GM12878 (cell line): ENCODE results near the gene KCNJ14. TPM values are rescaled to one million over a fixed set of nuclear protein-coding genes. Genes with fewer than 3 reads are reported as not detected.

Experiments
- ATAC-seq: fragments of 200-7000 bp; cut with Tn5 transposase; 3 replicates; pipeline ENCODE4 v1.9.1; 2020; ENCODE audit warnings: mild to moderate bottlenecking, moderate library complexity
- BruUV-seq: library from RNA; stranded (reverse); fragments of 400-500 nt; replicated peaks from 2 replicates; lab custom pipeline; 2021; lab: Mats Ljungman, UMichigan
- CTCF ChIA-PET: fragments of 300-600 bp; sonication (Branson Sonifier 250); formaldehyde crosslinking; extraction: SDS; loops from one replicate; lab custom pipeline; 2021; ENCODE audit warnings: inconsistent platforms; lab: Yijun Ruan, JAX
- POLR2A ChIA-PET: fragments of 350-600 bp; formaldehyde crosslinking; extraction: SDS; loops from one replicate; lab custom pipeline; 2021; ENCODE audit warnings: inconsistent platforms; lab: Charles Lee
- RAD21 ChIA-PET: fragments of 300-600 bp; sonication (Branson Sonifier 250); formaldehyde crosslinking; loops from one replicate; lab custom pipeline; 2023; ENCODE audit warnings: antibody characterized with exemption; ENCODE audit not compliant: unreplicated experiment; lab: Charles Lee
- SMC1A ChIA-PET: fragments of 300-600 bp; sonication (Branson Sonifier 250); formaldehyde crosslinking; loops from one replicate; lab custom pipeline; 2023; ENCODE audit not compliant: unreplicated experiment, uncharacterized antibody; lab: Charles Lee
- DNase-seq: peaks from one replicate; pipeline ENCODE4 v3.0.0-alpha.2; 2011; ENCODE audit warnings: low read depth, low spot score
- FAIRE-seq: peaks from 3 replicates; lab custom pipeline; 2011; peaks lifted over from hg19 to GRCh38; lab: Jason Lieb, UNC
- H2AFZ ChIP-seq: 2 replicates; pipeline ENCODE4 v1.6.0; 2011; ENCODE audit warnings: low read depth, low read length, control low read depth; ENCODE audit not compliant: control insufficient read depth
- H3K27ac ChIP-seq: 2 replicates; pipeline ENCODE4 v1.5.1; 2011; ENCODE audit warnings: control low read depth; ENCODE audit not compliant: control insufficient read depth, insufficient read depth
- H3K27me3 ChIP-seq, 2 experiments: replicated peaks in 1 of 2; 2 replicates each; pipeline versions ENCODE4 v1.6.0 to v1.6.1; 2011; ENCODE audit warnings: low read length in 1 of 2; ENCODE audit not compliant: control insufficient read depth in 2 of 2, insufficient read depth in 2 of 2
- H3K36me3 ChIP-seq, 2 experiments: 2 replicates each; pipeline ENCODE4 v1.5.1; 2011; ENCODE audit warnings: low read length in 1 of 2; ENCODE audit not compliant: control insufficient read depth in 2 of 2, insufficient read depth in 2 of 2
- H3K4me1 ChIP-seq: 2 replicates; pipeline ENCODE4 v1.6.1; 2011; ENCODE audit warnings: mild to moderate bottlenecking, low read length, moderate library complexity, mixed read lengths; ENCODE audit not compliant: control insufficient read depth, insufficient read depth
- H3K4me2 ChIP-seq: 2 replicates; pipeline ENCODE4 v1.6.0; 2011; ENCODE audit warnings: control low read depth; ENCODE audit not compliant: control insufficient read depth, insufficient read depth
- H3K4me3 ChIP-seq: fragments of 200-600 bp; sonication (generic); 2 replicates; pipeline ENCODE4 v1.5.1; 2016
- H3K79me2 ChIP-seq: 2 replicates; pipeline ENCODE4 v1.6.0; 2011; ENCODE audit warnings: low read length; ENCODE audit not compliant: control insufficient read depth, insufficient read depth
- H3K9ac ChIP-seq: 2 replicates; pipeline ENCODE4 v1.8.0; 2011; ENCODE audit warnings: low read length, control low read depth, mixed read lengths; ENCODE audit not compliant: control insufficient read depth, insufficient read depth
- H3K9me3 ChIP-seq: replicated peaks from 3 replicates; pipeline ENCODE4 v1.5.1; 2011; ENCODE audit warnings: mild to moderate bottlenecking, low read length; ENCODE audit not compliant: control insufficient read depth, insufficient read depth
- H4K20me1 ChIP-seq: 2 replicates; pipeline ENCODE4 v1.6.0; 2011; ENCODE audit not compliant: control insufficient read depth, insufficient read depth
- CEBPZ ChIP-seq: fragments of 150-350 bp; IDR thresholded peaks from 2 replicates; pipeline ENCODE4 v1.6.1; 2016; ENCODE audit warnings: low read depth, low read length
- CREB1 ChIP-seq: IDR thresholded peaks from 2 replicates; pipeline ENCODE4 v1.6.1; 2012; ENCODE audit warnings: low read depth, mild to moderate bottlenecking, inconsistent platforms
- EP300 ChIP-seq, 2 experiments: fragments of 150-350 bp in 1 of 2; IDR thresholded peaks; 2 replicates each; pipeline ENCODE4 v1.6.1; 2011 to 2012; ENCODE audit warnings: low read depth in 2 of 2, low read length in 2 of 2, borderline replicate concordance in 1 of 2, improper control_type of control experiment in 1 of 2, inconsistent platforms in 1 of 2; ENCODE audit not compliant: control insufficient read depth in 1 of 2
- ETV6 ChIP-seq, 2 experiments: fragments of 450-650 bp in 1 of 2; IDR thresholded peaks in 1 of 2; conservative IDR thresholded peaks in 1 of 2; 2 replicates each; pipeline ENCODE4 v1.6.1; 2014; ENCODE audit warnings: antibody characterized with exemption in 1 of 2, borderline replicate concordance in 1 of 2, low read depth in 1 of 2, mild to moderate bottlenecking in 1 of 2, moderate library complexity in 1 of 2
- EZH2 ChIP-seq: IDR thresholded peaks from 2 replicates; pipeline ENCODE4 v1.6.1; 2012; ENCODE audit warnings: low read depth, mild to moderate bottlenecking, control low read depth, inconsistent platforms, low read length, borderline replicate concordance; ENCODE audit not compliant: control insufficient read depth
- MXI1 ChIP-seq: fragments of 150-350 bp; IDR thresholded peaks from 2 replicates; pipeline ENCODE4 v1.6.1; 2011; ENCODE audit warnings: low read depth, mild to moderate bottlenecking, inconsistent platforms, low read length, improper control_type of control experiment
- NR2C1 ChIP-seq: fragments of 450-650 bp; IDR thresholded peaks from 2 replicates; pipeline ENCODE4 v1.6.1; 2017; ENCODE audit warnings: antibody characterized with exemption, mild to moderate bottlenecking, moderate library complexity
- RAD21 ChIP-seq: IDR thresholded peaks from 2 replicates; pipeline ENCODE4 v1.6.1; 2011; ENCODE audit warnings: mild to moderate bottlenecking, low read depth, low read length, moderate library complexity; ENCODE audit not compliant: insufficient read depth
- SUZ12 ChIP-seq: fragments of 200-600 bp; sonication (generic); IDR thresholded peaks from one replicate; pipeline ENCODE4 v1.6.1; 2018; ENCODE audit warnings: antibody characterized with exemption, mild to moderate bottlenecking; ENCODE audit not compliant: unreplicated experiment
- TARDBP ChIP-seq: IDR thresholded peaks from 2 replicates; pipeline ENCODE4 v1.6.1; 2016; ENCODE audit warnings: borderline replicate concordance
- YY1 ChIP-seq: IDR thresholded peaks from 2 replicates; pipeline ENCODE4 v1.6.1; 2011; ENCODE audit warnings: low read depth, mild to moderate bottlenecking, low read length
- ZBTB40 ChIP-seq: fragments of 450-650 bp; IDR thresholded peaks from 2 replicates; pipeline ENCODE4 v1.6.1; 2016; ENCODE audit warnings: mild to moderate bottlenecking, moderate library complexity, borderline replicate concordance
- ZNF217 ChIP-seq: fragments of 450-650 bp; IDR thresholded peaks from 2 replicates; pipeline ENCODE4 v1.6.1; 2017; ENCODE audit warnings: antibody characterized with exemption, mild to moderate bottlenecking
- ZNF24 ChIP-seq: fragments of 450-650 bp; IDR thresholded peaks from 2 replicates; pipeline ENCODE4 v1.6.1; 2017; ENCODE audit warnings: antibody characterized with exemption, mild to moderate bottlenecking
- WGBS: methylation state at CpG from one replicate; pipeline ENCODE4 v1.1.6; 2016; ENCODE audit warnings: low lambda C conversion rate; ENCODE audit not compliant: insufficient replicate concordance, insufficient coverage; ENCODE audit errors: missing lambda C conversion rate; 5-methylcytosine and 5-hydroxymethylcytosine counted together
- in situ Hi-C: fragments of 300-500 bp; cut with MboI; formaldehyde crosslinking; loops from 9 replicates; pipeline ENCODE4 v1.14.3; 2018; ENCODE audit warnings: mixed read lengths
- intact Hi-C: fragments of 100-400 bp; cut with micrococcal nuclease; formaldehyde crosslinking; loops from one replicate; pipeline ENCODE4 v1.14.2; 2022; ENCODE audit not compliant: unreplicated experiment
- polyA plus RNA-seq, 11 experiments: library from polyadenylated mRNA; depleted of rRNA in 4 of 11; unstranded in 6 of 11; stranded (reverse) in 5 of 11; fragments of >200 nt; fragmentation: Nextera tagmentation in 4 of 11; fragmentation: Illumina TruSeq in 1 of 11; extraction: Ambion mirVana in 4 of 11; extraction: Trizol in 1 of 11; gene quantifications; 1 replicate in 1 of 11; 2 replicates in 10 of 11; pipeline versions ENCODE4 v1.2.1 to v1.2.3, GENCODE V29; 2011 to 2016; ENCODE audit warnings: inconsistent platforms in 2 of 11, missing spikeins in 2 of 11, low read depth in 1 of 11
- total RNA-seq, 4 experiments: library from RNA; depleted of rRNA in 3 of 4; stranded (reverse); fragments of >200 nt in 3 of 4; fragmentation: Illumina TruSeq in 1 of 4; extraction: Trizol in 1 of 4; gene quantifications; 2 replicates each; pipeline versions ENCODE4 v1.2.1 to v1.2.3, GENCODE V29; 2013 to 2021
- TF ChIP-seq, protein P1 (sequence below), 3 experiments: IDR thresholded peaks in 2 of 3; conservative IDR thresholded peaks in 1 of 3; 2 replicates each; pipeline ENCODE4 v1.5.1; 2011; ENCODE audit warnings: low read depth in 3 of 3, low read length in 3 of 3, mild to moderate bottlenecking in 3 of 3, control low read depth in 2 of 3, moderate library complexity in 2 of 3, inconsistent platforms in 1 of 3, mixed read lengths in 1 of 3; ENCODE audit not compliant: control insufficient read depth in 2 of 3, insufficient read depth in 1 of 3; ENCODE audit errors: extremely low read depth in 1 of 3

The KCNJ14 gene
- total and polyA plus RNA-seq, 10 of the 15 experiments (the other 5 are each of a cell fraction or from before 2014, with no cell fraction given), result 0.24 to 1.4 (median 0.42) TPM

DNA sequence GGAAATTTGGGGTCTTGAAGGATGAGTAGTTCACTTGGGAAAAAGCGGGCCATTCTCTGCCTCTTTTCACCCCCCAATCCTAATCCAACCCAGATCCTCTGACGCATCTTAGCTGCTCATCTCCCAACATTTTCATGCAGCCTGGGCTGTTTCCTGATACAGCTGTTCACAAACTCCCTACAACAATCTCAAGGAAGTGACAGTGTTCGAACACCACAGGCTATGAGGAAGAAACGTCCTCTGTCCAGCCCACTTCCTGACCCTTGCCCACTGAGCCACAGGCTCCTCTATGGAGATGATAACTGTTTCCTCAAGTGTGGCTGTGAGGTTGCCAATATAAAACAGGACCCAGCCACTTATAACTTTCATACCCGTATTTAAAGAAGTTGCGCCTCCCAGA is 40.0 kb downstream of the KCNJ14 start:
- intact Hi-C loops, result no loop called here
- Histone ChIP-seq H3K79me2 (no peaks in the 10 kb centered on the region), H4K20me1 (no peaks in the 10 kb centered on the region), H3K27me3 (peaks cover 1 to 3% of the 10 kb centered on the region in 2 experiments; a peak in 2 of 4 replicates), H3K4me3 (no peak overlapping the region), H3K27ac (no peak overlapping the region), H3K9me3 (no peaks in the 10 kb centered on the region), H3K9ac (no peak overlapping the region), H3K4me2 (no peak overlapping the region), H3K4me1 (peaks cover 9% of the 10 kb centered on the region), H3K36me3 (no peaks in the 10 kb centered on the region), H2AFZ (no peak overlapping the region)
- 71% methylated on average over 6 of the region's 6 CpGs for WGBS
- POLR2A ChIA-PET, result no interaction called here
- RAD21 ChIA-PET, result no interaction called here
- CTCF ChIA-PET, result interaction anchor here (1.8 to 2.2 kb wide), 2 partner anchors 12 to 89 kb away, joined by 5 to 7 read pairs; no protein-coding TSS in a partner anchor
- in situ Hi-C loops, result no loop called here
- FAIRE-seq (no peak), ATAC-seq (no peak), DNase-seq (no peak)
- BruUV-seq, result no TSS peak
- SMC1A ChIA-PET, result no interaction called here
- TF ChIP-seq CREB1 (no peak), NR2C1 (no peak), ZBTB40 (no peak), ZNF217 (no peak), EP300 (IDR thresholded peaks at IDR 0.05; ENCODE audit: borderline replicate concordance in 1 of 2, control insufficient read depth in 1 of 2, low read depth in 2 of 2, low read length in 2 of 2) (no peak), ZNF24 (no peak), CEBPZ (no peak), YY1 (no peak), TARDBP (no peak), RAD21 (no peak), SUZ12 (no peak), MXI1 (no peak), EZH2 (no peak), ETV6 (conservative IDR thresholded peaks at IDR 0.05 in 1 of 2, IDR thresholded peaks at IDR 0.05 in 1 of 2; ENCODE audit: borderline replicate concordance in 1 of 2, low read depth in 1 of 2) (no peak)
- TF ChIP-seq, protein P1, sequence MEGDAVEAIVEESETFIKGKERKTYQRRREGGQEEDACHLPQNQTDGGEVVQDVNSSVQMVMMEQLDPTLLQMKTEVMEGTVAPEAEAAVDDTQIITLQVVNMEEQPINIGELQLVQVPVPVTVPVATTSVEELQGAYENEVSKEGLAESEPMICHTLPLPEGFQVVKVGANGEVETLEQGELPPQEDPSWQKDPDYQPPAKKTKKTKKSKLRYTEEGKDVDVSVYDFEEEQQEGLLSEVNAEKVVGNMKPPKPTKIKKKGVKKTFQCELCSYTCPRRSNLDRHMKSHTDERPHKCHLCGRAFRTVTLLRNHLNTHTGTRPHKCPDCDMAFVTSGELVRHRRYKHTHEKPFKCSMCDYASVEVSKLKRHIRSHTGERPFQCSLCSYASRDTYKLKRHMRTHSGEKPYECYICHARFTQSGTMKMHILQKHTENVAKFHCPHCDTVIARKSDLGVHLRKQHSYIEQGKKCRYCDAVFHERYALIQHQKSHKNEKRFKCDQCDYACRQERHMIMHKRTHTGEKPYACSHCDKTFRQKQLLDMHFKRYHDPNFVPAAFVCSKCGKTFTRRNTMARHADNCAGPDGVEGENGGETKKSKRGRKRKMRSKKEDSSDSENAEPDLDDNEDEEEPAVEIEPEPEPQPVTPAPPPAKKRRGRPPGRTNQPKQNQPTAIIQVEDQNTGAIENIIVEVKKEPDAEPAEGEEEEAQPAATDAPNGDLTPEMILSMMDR (IDR thresholded peaks at IDR 0.05 in 2 of 3, conservative IDR thresholded peaks at IDR 0.05 in 1 of 3; ENCODE audit: control insufficient read depth in 2 of 3, extremely low read depth in 1 of 3, insufficient read depth in 1 of 3, low read depth in 3 of 3, low read length in 3 of 3), result no peak
